Neural cell (in vitro differentiated cells): ENCODE measurements around the gene PTPRD. TPM values are rescaled to one million over a fixed set of nuclear protein-coding genes. Genes with fewer than 3 reads are reported as not detected.

ENCODE experiments used
- H2AFZ ChIP-seq: fragments of 200-600, 300-800 bp; sonication (generic), shearing (Covaris generic); 2 replicates; pipeline ENCODE4 v1.6.0; 2014; ENCODE audit warnings: low read depth, mild to moderate bottlenecking, antibody characterized with exemption, low read length, moderate library complexity
- H3F3A ChIP-seq: fragments of 200-600 bp; shearing (Covaris generic); 2 replicates; pipeline ENCODE4 v1.6.1; 2016; ENCODE audit warnings: mild to moderate bottlenecking, moderate library complexity, mixed read lengths, antibody characterized with exemption, low read length; ENCODE audit not compliant: insufficient read depth, poor library complexity, severe bottlenecking
- H3K27ac ChIP-seq: fragments of 200-600, 300-800 bp; sonication (generic), shearing (Covaris generic); 2 replicates; pipeline ENCODE4 v1.5.1; 2014; ENCODE audit warnings: mild to moderate bottlenecking, low read length, moderate library complexity
- H3K27me3 ChIP-seq: fragments of 300-800, 200-600 bp; sonication (generic), shearing (Covaris generic); 2 replicates; pipeline ENCODE4 v1.6.0; 2014; ENCODE audit warnings: mild to moderate bottlenecking, low read depth, low read length, moderate library complexity; ENCODE audit not compliant: insufficient read depth
- H3K36me3 ChIP-seq: fragments of 300-800, 200-600 bp; sonication (generic), shearing (Covaris generic); 2 replicates; pipeline ENCODE4 v1.5.1; 2014; ENCODE audit warnings: mild to moderate bottlenecking, antibody characterized with exemption, low read length, moderate library complexity; ENCODE audit not compliant: insufficient read depth
- H3K4me2 ChIP-seq: fragments of 300-800, 200-600 bp; sonication (generic), shearing (Covaris generic); 2 replicates; pipeline ENCODE4 v1.6.0; 2014; ENCODE audit warnings: mild to moderate bottlenecking, low read length
- H3K4me3 ChIP-seq: fragments of 300-800, 200-600 bp; sonication (generic), shearing (Covaris generic); 2 replicates; pipeline ENCODE4 v1.5.1; 2014; ENCODE audit warnings: mild to moderate bottlenecking, low read length, moderate library complexity
- H3K79me2 ChIP-seq: fragments of 200-600 bp; shearing (Covaris generic); replicated peaks from 2 replicates; pipeline ENCODE4 v1.6.0; 2014; ENCODE audit warnings: mild to moderate bottlenecking, low read length, moderate library complexity; ENCODE audit not compliant: insufficient read depth
- H3K9ac ChIP-seq: fragments of 300-800, 200-600 bp; sonication (generic), shearing (Covaris generic); 2 replicates; pipeline ENCODE4 v1.6.1; 2016; ENCODE audit warnings: mild to moderate bottlenecking, low read length, mixed read lengths
- H3K9me2 ChIP-seq: fragments of 200-600 bp; shearing (Covaris generic); 2 replicates; pipeline ENCODE4 v1.6.1; 2016; ENCODE audit warnings: mild to moderate bottlenecking, low read length, mixed read lengths; ENCODE audit not compliant: insufficient read depth
- H3K9me3 ChIP-seq: fragments of 200-600, 300-800 bp; sonication (generic), shearing (Covaris generic); 2 replicates; pipeline ENCODE4 v1.6.1; 2016; ENCODE audit warnings: mild to moderate bottlenecking, mixed run types, low read length, moderate library complexity, mixed read lengths
- H4K20me1 ChIP-seq: fragments of 200-600 bp; shearing (Covaris generic); 2 replicates; pipeline ENCODE4 v1.6.1; 2016; ENCODE audit warnings: mild to moderate bottlenecking, mixed run types; ENCODE audit not compliant: insufficient read depth
- EP300 ChIP-seq: fragments of 450-650 bp; conservative IDR thresholded peaks from 2 replicates; pipeline ENCODE4 v1.6.1; 2014; ENCODE audit warnings: antibody characterized with exemption, mild to moderate bottlenecking, moderate library complexity; ENCODE audit not compliant: poor library complexity, severe bottlenecking
- EZH2 ChIP-seq: fragments of 200-600, 300-800 bp; shearing (Covaris generic), sonication (generic); IDR thresholded peaks from 2 replicates; pipeline ENCODE4 v1.6.1; 2014; ENCODE audit warnings: antibody characterized with exemption, low read length, borderline replicate concordance, mild to moderate bottlenecking; ENCODE audit not compliant: insufficient read depth, poor library complexity, severe bottlenecking
- MXI1 ChIP-seq: fragments of 450-650 bp; conservative IDR thresholded peaks from 2 replicates; pipeline ENCODE4 v1.6.1; 2014; ENCODE audit warnings: antibody characterized with exemption, mild to moderate bottlenecking; ENCODE audit not compliant: poor library complexity, severe bottlenecking
- POLR2AphosphoS5 ChIP-seq: IDR thresholded peaks from 2 replicates; pipeline ENCODE4 v1.6.1; 2012
- RAD21 ChIP-seq: fragments of 450-650 bp; conservative IDR thresholded peaks from 2 replicates; pipeline ENCODE4 v1.6.1; 2014; ENCODE audit warnings: antibody characterized with exemption, mild to moderate bottlenecking, moderate library complexity
- SMC3 ChIP-seq: fragments of 450-650 bp; conservative IDR thresholded peaks from 2 replicates; pipeline ENCODE4 v1.6.1; 2014; ENCODE audit warnings: antibody characterized with exemption, mild to moderate bottlenecking, moderate library complexity; ENCODE audit not compliant: poor library complexity
- TAF1 ChIP-seq: IDR thresholded peaks from 2 replicates; pipeline ENCODE4 v1.6.1; 2012; ENCODE audit warnings: low read depth
- polyA plus RNA-seq: library from polyadenylated mRNA; depleted of rRNA; stranded (reverse); fragments of >200 nt; gene quantifications from 2 replicates; pipeline ENCODE4 v1.2.3, GENCODE V29; 2014
- TF ChIP-seq, protein P1 (sequence below): IDR thresholded peaks from 2 replicates; pipeline ENCODE4 v1.6.1; 2012; ENCODE audit warnings: borderline replicate concordance
- TF ChIP-seq, protein P2 (sequence below): fragments of 450-650 bp; IDR thresholded peaks from 2 replicates; pipeline ENCODE4 v1.5.1; 2014; ENCODE audit warnings: antibody characterized with exemption, mild to moderate bottlenecking, moderate library complexity; ENCODE audit not compliant: poor library complexity, severe bottlenecking

The PTPRD gene
- polyA plus RNA-seq, 1 donor from 2014 or later, result 143 TPM

DNA sequence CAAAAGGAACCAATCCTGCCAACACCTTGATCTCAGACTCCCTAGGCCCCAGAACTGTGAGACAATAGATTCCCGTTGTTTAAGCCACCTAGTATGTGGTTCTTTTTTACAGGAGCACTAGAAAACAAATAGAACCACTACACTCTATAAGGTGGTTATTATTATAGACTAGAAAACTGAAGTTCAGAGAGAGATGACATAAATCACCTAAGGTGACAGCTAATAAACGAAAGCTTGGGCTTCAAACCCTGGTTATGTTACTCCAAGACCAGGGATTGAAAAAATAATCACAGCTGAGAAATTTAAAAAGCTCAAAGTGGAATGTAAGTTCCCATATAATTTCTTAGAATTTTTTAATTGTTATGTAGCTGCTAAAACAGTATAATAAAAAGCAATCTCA, 2097.1 kb downstream of the PTPRD start:
- no peaks in the 10 kb centered on the region for H3K9me2 ChIP-seq
- H3K79me2 ChIP-seq, result peaks cover 13% of the 10 kb centered on the region
- H3K9me3 ChIP-seq, result no peaks in the 10 kb centered on the region
- H3K4me3 ChIP-seq, result no peak overlapping the region
- H2AFZ ChIP-seq, result no peak overlapping the region
- no peaks in the 10 kb centered on the region for H3K27me3 ChIP-seq
- no peak overlapping the region for H3K4me2 ChIP-seq
- H4K20me1 ChIP-seq, result no peaks in the 10 kb centered on the region
- H3K9ac ChIP-seq, result no peak overlapping the region
- peaks cover 6% of the 10 kb centered on the region for H3K36me3 ChIP-seq
- no peak overlapping the region for H3K27ac ChIP-seq
- TF ChIP-seq EP300, result no peak
- TF ChIP-seq TAF1, result no peak
- TF ChIP-seq SMC3, result no peak
- TF ChIP-seq EZH2, result no peak
- TF ChIP-seq, protein P1, sequence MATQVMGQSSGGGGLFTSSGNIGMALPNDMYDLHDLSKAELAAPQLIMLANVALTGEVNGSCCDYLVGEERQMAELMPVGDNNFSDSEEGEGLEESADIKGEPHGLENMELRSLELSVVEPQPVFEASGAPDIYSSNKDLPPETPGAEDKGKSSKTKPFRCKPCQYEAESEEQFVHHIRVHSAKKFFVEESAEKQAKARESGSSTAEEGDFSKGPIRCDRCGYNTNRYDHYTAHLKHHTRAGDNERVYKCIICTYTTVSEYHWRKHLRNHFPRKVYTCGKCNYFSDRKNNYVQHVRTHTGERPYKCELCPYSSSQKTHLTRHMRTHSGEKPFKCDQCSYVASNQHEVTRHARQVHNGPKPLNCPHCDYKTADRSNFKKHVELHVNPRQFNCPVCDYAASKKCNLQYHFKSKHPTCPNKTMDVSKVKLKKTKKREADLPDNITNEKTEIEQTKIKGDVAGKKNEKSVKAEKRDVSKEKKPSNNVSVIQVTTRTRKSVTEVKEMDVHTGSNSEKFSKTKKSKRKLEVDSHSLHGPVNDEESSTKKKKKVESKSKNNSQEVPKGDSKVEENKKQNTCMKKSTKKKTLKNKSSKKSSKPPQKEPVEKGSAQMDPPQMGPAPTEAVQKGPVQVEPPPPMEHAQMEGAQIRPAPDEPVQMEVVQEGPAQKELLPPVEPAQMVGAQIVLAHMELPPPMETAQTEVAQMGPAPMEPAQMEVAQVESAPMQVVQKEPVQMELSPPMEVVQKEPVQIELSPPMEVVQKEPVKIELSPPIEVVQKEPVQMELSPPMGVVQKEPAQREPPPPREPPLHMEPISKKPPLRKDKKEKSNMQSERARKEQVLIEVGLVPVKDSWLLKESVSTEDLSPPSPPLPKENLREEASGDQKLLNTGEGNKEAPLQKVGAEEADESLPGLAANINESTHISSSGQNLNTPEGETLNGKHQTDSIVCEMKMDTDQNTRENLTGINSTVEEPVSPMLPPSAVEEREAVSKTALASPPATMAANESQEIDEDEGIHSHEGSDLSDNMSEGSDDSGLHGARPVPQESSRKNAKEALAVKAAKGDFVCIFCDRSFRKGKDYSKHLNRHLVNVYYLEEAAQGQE, result no peak
- TF ChIP-seq, protein P2, sequence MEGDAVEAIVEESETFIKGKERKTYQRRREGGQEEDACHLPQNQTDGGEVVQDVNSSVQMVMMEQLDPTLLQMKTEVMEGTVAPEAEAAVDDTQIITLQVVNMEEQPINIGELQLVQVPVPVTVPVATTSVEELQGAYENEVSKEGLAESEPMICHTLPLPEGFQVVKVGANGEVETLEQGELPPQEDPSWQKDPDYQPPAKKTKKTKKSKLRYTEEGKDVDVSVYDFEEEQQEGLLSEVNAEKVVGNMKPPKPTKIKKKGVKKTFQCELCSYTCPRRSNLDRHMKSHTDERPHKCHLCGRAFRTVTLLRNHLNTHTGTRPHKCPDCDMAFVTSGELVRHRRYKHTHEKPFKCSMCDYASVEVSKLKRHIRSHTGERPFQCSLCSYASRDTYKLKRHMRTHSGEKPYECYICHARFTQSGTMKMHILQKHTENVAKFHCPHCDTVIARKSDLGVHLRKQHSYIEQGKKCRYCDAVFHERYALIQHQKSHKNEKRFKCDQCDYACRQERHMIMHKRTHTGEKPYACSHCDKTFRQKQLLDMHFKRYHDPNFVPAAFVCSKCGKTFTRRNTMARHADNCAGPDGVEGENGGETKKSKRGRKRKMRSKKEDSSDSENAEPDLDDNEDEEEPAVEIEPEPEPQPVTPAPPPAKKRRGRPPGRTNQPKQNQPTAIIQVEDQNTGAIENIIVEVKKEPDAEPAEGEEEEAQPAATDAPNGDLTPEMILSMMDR, result no peak
- TF ChIP-seq MXI1, result no peak
- no peak for TF ChIP-seq RAD21
- TF ChIP-seq POLR2AphosphoS5, result no peak
- H3F3A ChIP-seq, result no peaks in the 10 kb centered on the region

DNA sequence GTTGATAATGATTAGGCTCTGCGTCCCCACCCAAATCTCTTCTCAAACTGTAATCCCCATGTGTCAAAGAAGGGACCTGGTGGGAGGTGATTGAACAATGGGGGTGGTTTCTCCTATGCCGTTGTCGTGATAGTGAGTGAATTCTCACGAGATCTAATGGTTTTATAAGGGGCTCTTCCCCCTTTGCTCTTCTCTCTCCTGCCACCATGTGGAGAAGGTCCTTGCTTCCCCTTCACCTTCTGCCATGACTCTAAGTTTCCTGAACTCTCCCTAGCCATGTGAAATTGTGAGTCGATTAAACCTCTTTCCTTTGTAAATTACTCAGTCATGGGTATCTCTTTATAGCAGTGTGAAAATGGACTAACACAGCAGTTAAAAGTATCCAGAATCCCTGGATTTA, 2098.0 kb downstream of the PTPRD start:
- H3K36me3 ChIP-seq, result peaks cover 6% of the 10 kb centered on the region
- TF ChIP-seq, protein P2, result no peak
- no peak for TF ChIP-seq SMC3
- TF ChIP-seq POLR2AphosphoS5, result no peak
- TF ChIP-seq MXI1, result no peak
- no peak for TF ChIP-seq TAF1
- no peak for TF ChIP-seq RAD21
- TF ChIP-seq EZH2, result no peak
- TF ChIP-seq EP300, result no peak
- no peaks in the 10 kb centered on the region for H3K9me3 ChIP-seq
- no peak overlapping the region for H3K4me3 ChIP-seq
- no peaks in the 10 kb centered on the region for H3F3A ChIP-seq
- no peak overlapping the region for H3K9ac ChIP-seq
- H3K27me3 ChIP-seq, result no peaks in the 10 kb centered on the region
- peaks cover 13% of the 10 kb centered on the region for H3K79me2 ChIP-seq
- no peak overlapping the region for H3K4me2 ChIP-seq
- no peaks in the 10 kb centered on the region for H3K9me2 ChIP-seq
- no peak overlapping the region for H2AFZ ChIP-seq
- no peak overlapping the region for H3K27ac ChIP-seq
- H4K20me1 ChIP-seq, result no peaks in the 10 kb centered on the region
